ENCODE data around the gene WNT2B.

DNA sequence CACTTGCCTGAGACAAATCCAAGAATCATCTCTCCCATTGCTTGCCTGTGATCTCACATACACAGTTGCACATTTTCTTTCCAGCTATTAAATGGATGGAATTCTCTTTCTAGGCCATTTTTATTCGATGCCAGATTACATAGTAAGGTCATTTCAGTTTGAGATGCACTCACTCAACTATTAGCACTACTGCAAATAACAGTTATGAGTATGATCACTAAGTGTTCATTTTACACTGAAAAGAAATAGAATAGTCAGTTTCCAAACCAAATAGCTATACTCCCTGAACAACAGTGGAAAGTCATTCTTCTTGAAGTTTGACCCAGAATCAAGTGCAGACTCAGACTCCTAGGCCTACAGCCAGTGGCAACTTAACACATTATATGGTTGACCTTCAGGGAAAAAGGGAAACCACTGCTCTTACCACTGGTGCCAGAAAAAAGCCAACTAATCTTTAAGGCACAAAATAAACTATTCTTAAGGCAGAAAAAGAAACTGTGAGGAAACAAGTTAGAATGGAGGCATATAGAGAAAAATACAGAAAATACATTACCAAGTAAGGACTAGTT is 31.5 kb downstream of the WNT2B start:
- TF ChIP-seq, protein P1, sequence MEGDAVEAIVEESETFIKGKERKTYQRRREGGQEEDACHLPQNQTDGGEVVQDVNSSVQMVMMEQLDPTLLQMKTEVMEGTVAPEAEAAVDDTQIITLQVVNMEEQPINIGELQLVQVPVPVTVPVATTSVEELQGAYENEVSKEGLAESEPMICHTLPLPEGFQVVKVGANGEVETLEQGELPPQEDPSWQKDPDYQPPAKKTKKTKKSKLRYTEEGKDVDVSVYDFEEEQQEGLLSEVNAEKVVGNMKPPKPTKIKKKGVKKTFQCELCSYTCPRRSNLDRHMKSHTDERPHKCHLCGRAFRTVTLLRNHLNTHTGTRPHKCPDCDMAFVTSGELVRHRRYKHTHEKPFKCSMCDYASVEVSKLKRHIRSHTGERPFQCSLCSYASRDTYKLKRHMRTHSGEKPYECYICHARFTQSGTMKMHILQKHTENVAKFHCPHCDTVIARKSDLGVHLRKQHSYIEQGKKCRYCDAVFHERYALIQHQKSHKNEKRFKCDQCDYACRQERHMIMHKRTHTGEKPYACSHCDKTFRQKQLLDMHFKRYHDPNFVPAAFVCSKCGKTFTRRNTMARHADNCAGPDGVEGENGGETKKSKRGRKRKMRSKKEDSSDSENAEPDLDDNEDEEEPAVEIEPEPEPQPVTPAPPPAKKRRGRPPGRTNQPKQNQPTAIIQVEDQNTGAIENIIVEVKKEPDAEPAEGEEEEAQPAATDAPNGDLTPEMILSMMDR (IDR thresholded peaks at IDR 0.05): no peak
- no peak for TF ChIP-seq POLR2A (IDR thresholded peaks at IDR 0.05; ENCODE audit: low read depth)
- no peak for TF ChIP-seq POLR2AphosphoS5 (IDR thresholded peaks at IDR 0.05)
- TF ChIP-seq EP300 (IDR thresholded peaks at IDR 0.05): no peak

Measured in esophagus muscularis mucosa (tissue), 4 donors.